HEK293 (cell line): Measurements from ENCODE around the gene TOMM34.

Source experiments
- CTCF ChIP-seq: fragments of 450-650 bp; formaldehyde crosslinking; IDR thresholded peaks from 2 replicates; pipeline ENCODE4 v1.5.1; 2016; ENCODE audit warnings: missing biosample characterization, missing genetic modification characterization
- ZNF146 ChIP-seq: fragments of 450-650 bp; formaldehyde crosslinking; IDR thresholded peaks from 2 replicates; pipeline ENCODE4 v1.5.1; 2016; ENCODE audit warnings: missing biosample characterization, missing genetic modification characterization
- ZNF561 ChIP-seq: fragments of 450-650 bp; IDR thresholded peaks from 2 replicates; pipeline ENCODE4 v1.5.1; 2018; ENCODE audit warnings: missing biosample characterization, missing genetic modification characterization, borderline replicate concordance
- ZNF660 ChIP-seq: fragments of 450-650 bp; IDR thresholded peaks from 2 replicates; pipeline ENCODE4 v1.5.1; 2018; ENCODE audit warnings: missing biosample characterization, mild to moderate bottlenecking, missing genetic modification characterization

- TF ChIP-seq ZNF146 (tag by site-specific recombination) (no peak), ZNF660 (tag by site-specific recombination) (no peak), CTCF (tag by site-specific recombination) (no peak), ZNF561 (tag by site-specific recombination) (no peak)
These were observed 51.0 kb downstream of the TOMM34 start for GRCh38 chr20:44908987-44909871.
